Measurements from ENCODE around the gene RAC2. TPM values are rescaled to one million over a fixed set of nuclear protein-coding genes. Genes with fewer than 3 reads are reported as not detected.
A peak's percentile ranks its signal among the peaks of the same experiment; 100 is the strongest.

The RAC2 gene
- total and polyA plus RNA-seq, 9 of the 15 experiments (the other 6 are each of a cell fraction or from before 2014, with no cell fraction given) = 22.7 to 103 (median 43.3) TPM

DNA sequence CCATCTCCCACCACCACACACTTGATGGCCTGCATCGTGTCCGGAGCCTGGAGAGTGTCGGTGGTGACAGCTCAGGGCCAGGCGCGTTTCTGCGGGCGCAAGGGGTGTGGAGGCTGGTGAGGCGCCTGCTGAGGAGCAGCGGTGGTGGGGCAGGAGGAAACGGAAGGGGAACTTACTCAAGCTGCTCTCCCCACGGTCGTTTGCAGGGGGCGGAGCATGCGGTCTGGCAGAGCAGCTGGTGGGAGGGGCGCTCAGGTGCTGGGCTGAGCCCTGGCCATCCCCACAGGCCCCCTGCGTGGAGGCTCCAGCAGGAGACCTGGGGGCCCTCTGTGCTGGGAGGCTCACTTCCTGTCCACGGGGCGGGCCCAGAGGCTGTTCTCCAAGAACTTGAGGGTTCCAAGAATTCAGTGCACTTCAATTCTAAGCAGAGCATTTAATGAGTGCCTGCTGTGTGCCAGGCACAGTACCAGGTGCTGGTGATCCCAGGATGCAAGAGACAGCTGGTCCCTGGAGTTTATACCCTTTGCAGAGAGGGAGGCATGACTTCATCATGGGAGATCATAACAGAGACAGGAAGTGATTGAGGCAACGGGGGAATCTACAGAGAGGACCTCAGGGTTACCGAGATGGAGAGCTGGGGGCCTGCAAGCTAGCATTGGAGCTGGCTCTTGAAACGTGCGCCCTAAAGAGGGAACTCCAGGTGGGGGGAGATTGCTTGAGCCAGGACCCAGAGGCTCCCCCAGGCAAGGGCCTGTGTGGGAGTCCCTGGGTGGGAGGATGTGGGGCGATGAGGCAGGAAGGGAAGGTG, at the start of gene RAC2 (continued):
- TF ChIP-seq, protein P1, sequence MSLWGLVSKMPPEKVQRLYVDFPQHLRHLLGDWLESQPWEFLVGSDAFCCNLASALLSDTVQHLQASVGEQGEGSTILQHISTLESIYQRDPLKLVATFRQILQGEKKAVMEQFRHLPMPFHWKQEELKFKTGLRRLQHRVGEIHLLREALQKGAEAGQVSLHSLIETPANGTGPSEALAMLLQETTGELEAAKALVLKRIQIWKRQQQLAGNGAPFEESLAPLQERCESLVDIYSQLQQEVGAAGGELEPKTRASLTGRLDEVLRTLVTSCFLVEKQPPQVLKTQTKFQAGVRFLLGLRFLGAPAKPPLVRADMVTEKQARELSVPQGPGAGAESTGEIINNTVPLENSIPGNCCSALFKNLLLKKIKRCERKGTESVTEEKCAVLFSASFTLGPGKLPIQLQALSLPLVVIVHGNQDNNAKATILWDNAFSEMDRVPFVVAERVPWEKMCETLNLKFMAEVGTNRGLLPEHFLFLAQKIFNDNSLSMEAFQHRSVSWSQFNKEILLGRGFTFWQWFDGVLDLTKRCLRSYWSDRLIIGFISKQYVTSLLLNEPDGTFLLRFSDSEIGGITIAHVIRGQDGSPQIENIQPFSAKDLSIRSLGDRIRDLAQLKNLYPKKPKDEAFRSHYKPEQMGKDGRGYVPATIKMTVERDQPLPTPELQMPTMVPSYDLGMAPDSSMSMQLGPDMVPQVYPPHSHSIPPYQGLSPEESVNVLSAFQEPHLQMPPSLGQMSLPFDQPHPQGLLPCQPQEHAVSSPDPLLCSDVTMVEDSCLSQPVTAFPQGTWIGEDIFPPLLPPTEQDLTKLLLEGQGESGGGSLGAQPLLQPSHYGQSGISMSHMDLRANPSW (CRISPR knock-in tag; IDR thresholded peaks at IDR 0.05) = no peak
- 0 out of 2 replicates have a peak, but pooled peaks have one; percentile 10 for TF ChIP-seq ARID1B (IDR thresholded peaks at IDR 0.05)
- TF ChIP-seq ZNF75A (CRISPR knock-in tag; IDR thresholded peaks at IDR 0.05) = no peak
- TF ChIP-seq, protein P2, sequence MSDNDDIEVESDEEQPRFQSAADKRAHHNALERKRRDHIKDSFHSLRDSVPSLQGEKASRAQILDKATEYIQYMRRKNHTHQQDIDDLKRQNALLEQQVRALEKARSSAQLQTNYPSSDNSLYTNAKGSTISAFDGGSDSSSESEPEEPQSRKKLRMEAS (CRISPR knock-in tag; IDR thresholded peaks at IDR 0.05) = peak; percentile 74
- 0 out of 2 replicates have a peak, but pooled peaks have one; percentile 20 for TF ChIP-seq SMAD4 (CRISPR knock-in tag; conservative IDR thresholded peaks at IDR 0.05)
- TF ChIP-seq, protein P3, sequence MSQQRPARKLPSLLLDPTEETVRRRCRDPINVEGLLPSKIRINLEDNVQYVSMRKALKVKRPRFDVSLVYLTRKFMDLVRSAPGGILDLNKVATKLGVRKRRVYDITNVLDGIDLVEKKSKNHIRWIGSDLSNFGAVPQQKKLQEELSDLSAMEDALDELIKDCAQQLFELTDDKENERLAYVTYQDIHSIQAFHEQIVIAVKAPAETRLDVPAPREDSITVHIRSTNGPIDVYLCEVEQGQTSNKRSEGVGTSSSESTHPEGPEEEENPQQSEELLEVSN (IDR thresholded peaks at IDR 0.05; ENCODE audit: borderline replicate concordance in 1 of 2, extremely low read depth in 1 of 2, insufficient read depth in 1 of 2, insufficient read length in 1 of 2, low read depth in 1 of 2, low read length in 1 of 2, poor library complexity in 1 of 2, severe bottlenecking in 1 of 2) = peak in 1 of 2 experiments; percentile 26
- peak; percentile 66 for TF ChIP-seq DACH1 (IDR thresholded peaks at IDR 0.05; ENCODE audit: partially characterized antibody)
- peak in 2 of 3 experiments; percentile 18 to 34 for TF ChIP-seq YY1 (IDR thresholded peaks at IDR 0.05; ENCODE audit: borderline replicate concordance in 1 of 3, control insufficient read depth in 1 of 3, extremely low read depth in 1 of 3, insufficient read depth in 3 of 3, insufficient read length in 1 of 3, insufficient replicate concordance in 2 of 3, low read depth in 1 of 3, low read length in 2 of 3)
- TF ChIP-seq, protein P4, sequence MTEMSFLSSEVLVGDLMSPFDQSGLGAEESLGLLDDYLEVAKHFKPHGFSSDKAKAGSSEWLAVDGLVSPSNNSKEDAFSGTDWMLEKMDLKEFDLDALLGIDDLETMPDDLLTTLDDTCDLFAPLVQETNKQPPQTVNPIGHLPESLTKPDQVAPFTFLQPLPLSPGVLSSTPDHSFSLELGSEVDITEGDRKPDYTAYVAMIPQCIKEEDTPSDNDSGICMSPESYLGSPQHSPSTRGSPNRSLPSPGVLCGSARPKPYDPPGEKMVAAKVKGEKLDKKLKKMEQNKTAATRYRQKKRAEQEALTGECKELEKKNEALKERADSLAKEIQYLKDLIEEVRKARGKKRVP (CRISPR knock-in tag; IDR thresholded peaks at IDR 0.05) = no peak
- no peak for TF ChIP-seq U2AF2 (optimal IDR thresholded peaks at IDR 0.05; ENCODE audit: low read depth, low read length)
- TF ChIP-seq CXXC5 (CRISPR knock-in tag; IDR thresholded peaks at IDR 0.05) = peak; percentile 25
- no peak for TF ChIP-seq ZNF140 (CRISPR knock-in tag; IDR thresholded peaks at IDR 0.05)
- peak; percentile 90 for TF ChIP-seq RBFOX2 (IDR thresholded peaks at IDR 0.05; ENCODE audit: low read depth, low read length)
- no peak for TF ChIP-seq PTTG1 (tag; IDR thresholded peaks at IDR 0.05; ENCODE audit: low read depth)
- TF ChIP-seq TBP (optimal IDR thresholded peaks at IDR 0.05; ENCODE audit: low read depth, low read length) = peak; percentile 46
- TF ChIP-seq, protein P5, sequence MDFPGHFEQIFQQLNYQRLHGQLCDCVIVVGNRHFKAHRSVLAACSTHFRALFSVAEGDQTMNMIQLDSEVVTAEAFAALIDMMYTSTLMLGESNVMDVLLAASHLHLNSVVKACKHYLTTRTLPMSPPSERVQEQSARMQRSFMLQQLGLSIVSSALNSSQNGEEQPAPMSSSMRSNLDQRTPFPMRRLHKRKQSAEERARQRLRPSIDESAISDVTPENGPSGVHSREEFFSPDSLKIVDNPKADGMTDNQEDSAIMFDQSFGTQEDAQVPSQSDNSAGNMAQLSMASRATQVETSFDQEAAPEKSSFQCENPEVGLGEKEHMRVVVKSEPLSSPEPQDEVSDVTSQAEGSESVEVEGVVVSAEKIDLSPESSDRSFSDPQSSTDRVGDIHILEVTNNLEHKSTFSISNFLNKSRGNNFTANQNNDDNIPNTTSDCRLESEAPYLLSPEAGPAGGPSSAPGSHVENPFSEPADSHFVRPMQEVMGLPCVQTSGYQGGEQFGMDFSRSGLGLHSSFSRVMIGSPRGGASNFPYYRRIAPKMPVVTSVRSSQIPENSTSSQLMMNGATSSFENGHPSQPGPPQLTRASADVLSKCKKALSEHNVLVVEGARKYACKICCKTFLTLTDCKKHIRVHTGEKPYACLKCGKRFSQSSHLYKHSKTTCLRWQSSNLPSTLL (IDR thresholded peaks at IDR 0.05) = peak; percentile 96
- no peak for TF ChIP-seq BCL6 (CRISPR knock-in tag; IDR thresholded peaks at IDR 0.05)
- TF ChIP-seq SUPT5H (IDR thresholded peaks at IDR 0.05) = peak; percentile 81
- TF ChIP-seq TAF15 (IDR thresholded peaks at IDR 0.05; ENCODE audit: low read depth, low read length) = no peak

Measured in K562 (cell line).